Erythroblast (primary cell): Measurements from ENCODE around the gene PATL2.
A peak's percentile ranks its signal among the peaks of the same experiment; 100 is the strongest.
"Not testable (repeated sequence)": the region's sequence is repeated elsewhere in the genome, so short reads cannot be mapped to it uniquely, and the experiment has no call there.

Experiments used
- DNase-seq, 2 experiments: peaks; one replicate each; lab custom pipeline; 2025; lab: John Stamatoyannopoulos, UW
- GATA1 ChIP-seq: IDR thresholded peaks from 2 replicates; pipeline ENCODE4 v1.6.1; 2011; ENCODE audit warnings: low read depth, mild to moderate bottlenecking, control low read depth, low read length, moderate library complexity
- POLR2A ChIP-seq: IDR thresholded peaks from 2 replicates; pipeline ENCODE4 v1.6.1; 2011; ENCODE audit warnings: mild to moderate bottlenecking, low read length

The PATL2 gene

GRCh38 chr15:44711096-44711742, at the start of gene PATL2, which contains the start of gene B2M:
TSS of gene PATL2 (minus strand) at chr15:44711323. CDS start at chr15:44676490, 34,833 bp downstream.
TSS of gene B2M (plus strand) at chr15:44711517. CDS start at chr15:44711547, 30 bp downstream.
- peak; percentile 97 to 98 for DNase-seq
- TF ChIP-seq POLR2A: peak; percentile 100
- TF ChIP-seq GATA1: no peak

- no peak for DNase-seq
- TF ChIP-seq GATA1 (no peak), POLR2A (no peak)
These were observed 42.2 kb upstream of the PATL2 start for GRCh38 chr15:44753345-44753744.

GRCh38 chr15:44743454-44743853, 32.3 kb upstream of the PATL2 start:
- DNase-seq: not testable (repeated sequence)

GRCh38 chr15:44739222-44739847, 28.2 kb upstream of the PATL2 start:
- DNase-seq: not testable (repeated sequence)

- peak; percentile 40 to 72 for DNase-seq
- TF ChIP-seq GATA1 (no peak), POLR2A (no peak)
These were observed 27.3 kb upstream of the PATL2 start for GRCh38 chr15:44738340-44738984.

DNA sequence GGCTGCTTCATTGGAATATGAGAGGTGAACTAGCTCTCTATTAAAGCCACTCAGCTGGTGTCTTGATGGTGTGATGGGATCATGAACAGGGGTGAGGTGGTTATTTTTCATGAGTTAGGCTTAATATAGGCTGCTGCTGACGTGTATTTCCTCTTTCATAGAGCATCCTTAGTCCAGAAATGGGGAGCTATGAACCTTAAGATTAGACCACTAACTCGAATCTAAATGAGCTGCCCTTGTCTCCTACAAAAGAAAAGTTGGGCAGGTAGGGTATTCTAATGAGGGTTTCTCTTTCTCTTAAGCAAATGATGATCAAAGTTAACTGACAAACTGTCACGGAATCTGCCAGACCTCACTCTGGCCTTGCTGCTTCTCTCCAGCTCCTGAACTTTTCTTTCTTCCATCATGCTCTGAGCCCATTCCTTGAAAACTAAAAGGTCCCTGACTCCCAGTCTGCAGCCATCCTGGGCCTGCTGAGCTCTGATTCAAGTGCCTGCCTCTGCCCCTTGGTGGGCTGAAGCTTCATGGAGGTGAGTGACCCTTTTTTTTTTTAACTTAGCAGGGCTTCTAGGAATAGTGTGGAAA, 25.1 kb upstream of the PATL2 start, which contains the start of gene TRIM69:
Gene TRIM69 (plus strand): TSS at position 348 of the 585 bp plus-strand sequence. CDS start 177 bp downstream, at position 525.
- TF ChIP-seq GATA1 (no peak), POLR2A (no peak)
- no peak for DNase-seq

GRCh38 chr15:44735482-44736180, 24.5 kb upstream of the PATL2 start:
- no peak for DNase-seq
- no peak for TF ChIP-seq GATA1
- TF ChIP-seq POLR2A: no peak

DNA sequence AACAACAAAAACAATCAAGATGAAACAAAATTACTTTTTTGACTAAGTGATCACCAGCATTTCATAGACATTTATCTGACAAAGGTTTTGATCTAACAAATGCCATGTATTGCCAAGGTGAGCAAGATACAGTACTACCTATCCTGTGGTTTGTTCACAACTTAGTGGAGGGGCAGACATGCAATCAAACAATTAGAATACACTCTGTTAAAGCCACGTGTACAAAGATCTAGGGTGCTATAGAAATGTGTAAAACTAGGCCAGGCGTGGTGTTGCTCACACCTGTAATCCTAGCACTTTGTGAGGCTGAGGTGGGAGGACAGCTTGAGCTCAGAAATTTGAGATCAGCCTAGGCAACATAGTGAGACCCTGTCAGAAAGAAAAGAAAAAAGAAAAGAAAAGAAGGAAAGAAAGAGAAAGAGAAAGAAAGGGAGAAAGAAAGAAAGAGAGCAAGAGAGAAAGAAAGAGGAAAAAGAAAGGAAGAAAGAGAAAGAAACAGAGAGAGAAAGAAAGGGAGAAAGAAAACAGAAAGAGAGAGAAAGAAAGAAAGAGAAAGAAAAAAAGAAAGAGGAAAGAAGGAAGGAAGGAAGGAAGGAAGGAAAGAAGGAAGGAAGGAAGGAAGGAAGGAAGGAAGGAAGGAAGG, 23.8 kb upstream of the PATL2 start:
- DNase-seq: no peak
- TF ChIP-seq POLR2A (no peak), GATA1 (no peak)

- TF ChIP-seq POLR2A (no peak), GATA1 (no peak)
- peak in 1 of 2 experiments; percentile 42 for DNase-seq
These were observed 18.4 kb upstream of the PATL2 start for GRCh38 chr15:44729408-44730127.

- peak; percentile 87 to 92 for DNase-seq
- TF ChIP-seq POLR2A: peak; percentile 76
- TF ChIP-seq GATA1: no peak
These were observed 17.7 kb upstream of the PATL2 start for GRCh38 chr15:44728576-44729407.

- not testable (repeated sequence) for DNase-seq
These were observed 17.1 kb upstream of the PATL2 start for GRCh38 chr15:44728232-44728575.
